Measurements from ENCODE around the gene TECPR2. TPM values are rescaled to one million over a fixed set of nuclear protein-coding genes. Genes with fewer than 3 reads are reported as not detected.

Gene TECPR2
- total RNA-seq, 1 donor from 2014 or later, result 10.9 TPM

DNA sequence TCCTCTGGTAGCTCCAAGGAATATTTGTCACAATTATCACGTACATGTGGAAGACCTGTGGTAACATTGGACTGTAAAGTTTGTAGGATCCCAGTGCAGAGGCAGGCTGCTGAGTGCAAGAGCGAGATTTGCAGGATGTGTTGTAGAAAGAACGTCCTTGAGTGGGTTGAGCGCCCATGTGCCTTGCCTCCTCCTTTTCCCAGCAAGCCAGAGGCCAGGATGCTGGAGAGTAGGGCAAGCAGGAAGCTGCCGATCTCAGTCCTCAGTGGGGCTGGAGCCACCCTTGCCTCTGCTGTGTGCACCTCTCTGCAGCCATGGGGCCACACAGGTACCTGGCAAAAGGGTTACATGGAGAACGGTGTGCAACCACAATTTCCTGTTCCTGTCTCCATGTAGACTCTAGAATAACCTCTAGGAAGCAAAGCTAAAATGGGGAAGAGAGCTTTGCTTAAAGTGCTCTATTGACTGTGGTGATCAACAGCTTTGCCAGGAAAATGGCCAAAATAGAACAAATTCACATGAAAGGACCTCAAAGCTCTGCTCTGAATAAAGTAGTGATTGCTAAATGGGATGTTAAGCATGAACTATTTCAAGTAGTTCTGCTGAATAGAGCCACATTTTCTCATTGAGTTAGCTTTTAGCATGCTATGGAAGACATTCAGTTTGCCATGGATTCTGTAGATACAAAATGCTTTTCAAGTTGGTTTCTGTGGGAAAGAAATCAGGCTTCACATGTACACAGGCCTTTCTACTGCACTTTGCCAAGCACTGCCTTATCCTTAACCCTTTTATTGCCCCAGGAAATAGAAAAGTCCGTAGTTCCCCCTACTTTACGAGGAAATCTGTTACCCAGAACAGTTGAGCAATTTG lies 109.4 kb downstream of the TECPR2 start:
- no peak for ATAC-seq

DNA sequence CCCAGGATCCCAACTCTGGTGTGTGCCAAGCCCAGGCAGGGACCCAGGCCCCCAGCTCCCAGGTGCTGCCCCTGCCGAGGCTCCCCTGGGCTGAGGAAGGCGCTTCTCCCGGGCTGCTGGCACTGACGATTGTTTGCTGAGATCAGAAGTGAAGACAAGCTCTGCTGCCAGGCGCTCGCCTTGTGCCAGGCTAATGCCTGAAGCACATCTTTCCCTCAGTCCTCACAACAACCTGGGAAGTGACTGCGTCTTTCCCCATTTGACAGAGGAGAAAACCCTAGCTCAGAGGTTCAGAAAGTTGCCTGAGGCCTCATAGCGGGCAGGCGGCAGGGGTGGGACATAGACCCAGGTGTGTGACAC lies 110.0 kb downstream of the TECPR2 start:
- peak; percentile 15 for ATAC-seq

DNA sequence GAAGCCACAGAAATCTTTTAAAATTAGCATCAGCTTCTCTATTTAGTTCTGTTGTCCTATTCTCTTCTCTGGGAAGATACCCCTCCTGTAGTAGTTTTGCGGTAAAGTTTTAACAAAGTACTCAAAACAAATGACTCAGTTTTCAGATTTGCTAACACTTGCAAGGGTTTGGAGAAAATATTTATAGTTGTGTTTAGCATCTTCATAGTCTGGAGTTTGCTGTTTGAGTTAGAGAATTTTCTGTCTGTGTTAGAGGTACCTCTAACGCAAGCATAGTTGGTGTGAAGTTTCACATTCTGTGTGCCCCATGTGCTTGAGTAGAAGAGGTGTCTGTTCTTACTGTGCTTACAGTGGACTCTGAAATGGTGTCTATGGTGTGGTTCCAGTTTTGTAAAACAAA lies 110.8 kb downstream of the TECPR2 start:
- ATAC-seq, result no peak

DNA sequence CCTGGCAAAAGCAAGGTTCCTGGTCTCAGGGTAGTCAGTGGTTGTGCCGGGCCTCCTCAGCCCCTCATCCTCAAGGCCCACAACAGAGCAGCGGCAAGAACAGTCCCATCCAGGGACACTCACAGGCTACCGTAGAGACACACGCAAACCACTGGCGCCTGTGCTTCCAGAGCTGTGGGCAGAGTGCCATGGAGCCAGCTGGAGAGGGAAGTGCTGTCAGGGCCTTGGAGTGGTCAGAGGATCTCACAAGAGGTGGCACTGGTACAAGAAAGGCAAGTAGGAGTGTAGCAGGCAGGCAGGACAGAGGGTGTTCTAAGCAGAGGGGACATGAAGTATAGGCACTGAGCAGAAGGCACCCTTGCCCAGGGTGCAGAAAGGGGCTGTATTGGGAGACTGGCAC lies 112.2 kb downstream of the TECPR2 start:
- ATAC-seq, result no peak

DNA sequence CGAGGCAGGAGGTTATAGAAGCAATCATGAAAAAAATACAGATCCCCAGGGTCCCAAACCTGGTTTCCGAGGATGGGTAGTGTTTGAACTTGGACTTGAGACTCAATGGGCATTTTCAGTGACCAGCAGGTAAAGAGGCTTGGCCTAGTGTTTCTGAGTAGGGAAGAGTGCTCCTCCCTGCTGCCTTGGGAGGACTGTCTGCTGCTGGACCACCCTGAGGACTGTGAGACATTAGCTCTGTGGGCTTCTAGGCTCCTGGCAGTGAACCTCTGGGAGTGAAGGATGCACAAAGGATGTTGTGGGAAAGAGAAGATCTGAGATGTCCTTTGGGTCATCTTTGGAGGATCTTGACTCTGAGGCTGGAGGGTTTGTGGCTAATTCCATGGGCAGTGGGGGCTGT lies 116.4 kb downstream of the TECPR2 start:
- no peak for ATAC-seq

DNA sequence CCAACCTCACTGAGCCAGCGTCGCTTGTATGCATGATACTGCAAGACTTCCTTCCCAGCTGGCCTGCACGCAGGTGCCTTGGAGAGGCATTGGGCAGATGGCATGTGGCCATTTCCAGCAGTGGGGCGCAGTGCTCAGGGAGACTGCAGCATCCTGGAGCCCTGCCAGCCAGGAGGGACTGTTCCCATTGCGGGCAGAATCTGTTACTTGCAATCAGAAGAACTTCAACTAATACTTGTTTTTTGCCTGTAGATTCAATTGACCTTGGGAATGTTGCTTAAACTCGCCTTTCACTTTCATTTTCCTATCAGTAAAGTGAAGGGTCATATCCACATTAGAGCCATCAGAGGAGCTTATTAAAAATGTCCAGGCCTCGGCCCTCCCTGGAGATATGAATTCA lies 117.0 kb downstream of the TECPR2 start:
- ATAC-seq, result peak; percentile 28

DNA sequence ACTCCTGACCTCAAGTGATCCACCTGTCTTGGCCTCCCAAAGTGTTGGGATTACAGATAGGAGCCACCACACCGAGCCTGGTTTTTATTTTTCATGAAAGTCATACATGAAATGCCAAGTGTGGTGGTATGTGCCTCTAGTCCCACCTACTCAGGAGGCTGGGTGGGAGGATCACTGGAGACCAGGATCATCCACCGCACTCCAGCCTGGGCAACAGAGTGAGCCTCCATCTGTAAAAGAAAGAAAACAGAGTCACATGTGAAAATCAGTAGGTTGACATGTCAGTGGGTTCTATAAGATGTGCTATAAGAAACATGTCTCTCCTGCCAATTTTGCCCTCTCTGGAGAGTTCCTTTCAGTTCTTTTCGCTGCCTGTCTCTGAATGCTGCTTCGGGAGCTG lies 118.6 kb downstream of the TECPR2 start:
- no peak for ATAC-seq

DNA sequence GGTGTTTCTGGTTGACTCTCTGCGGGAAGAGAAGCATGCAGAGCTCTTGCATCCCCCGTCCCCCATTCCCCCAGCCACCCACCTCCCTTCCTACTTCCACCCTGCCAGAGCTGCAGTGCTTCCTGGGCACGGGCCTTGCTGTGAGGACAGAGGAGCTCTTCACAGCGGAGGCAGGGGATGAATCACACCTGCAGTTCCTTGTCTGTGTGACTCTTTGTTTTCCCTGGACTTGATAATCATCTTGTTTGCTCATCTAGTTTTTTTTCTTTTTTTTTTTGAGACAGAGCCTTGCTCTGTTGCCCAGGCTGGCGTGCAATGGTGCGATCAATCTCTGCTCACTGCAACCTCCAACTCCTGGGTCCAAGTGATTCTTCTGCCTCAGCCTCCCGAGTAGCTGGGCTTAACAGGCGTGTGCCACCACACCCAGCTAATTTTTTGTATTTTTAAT lies 119.1 kb downstream of the TECPR2 start:
- ATAC-seq, result peak; percentile 75

DNA sequence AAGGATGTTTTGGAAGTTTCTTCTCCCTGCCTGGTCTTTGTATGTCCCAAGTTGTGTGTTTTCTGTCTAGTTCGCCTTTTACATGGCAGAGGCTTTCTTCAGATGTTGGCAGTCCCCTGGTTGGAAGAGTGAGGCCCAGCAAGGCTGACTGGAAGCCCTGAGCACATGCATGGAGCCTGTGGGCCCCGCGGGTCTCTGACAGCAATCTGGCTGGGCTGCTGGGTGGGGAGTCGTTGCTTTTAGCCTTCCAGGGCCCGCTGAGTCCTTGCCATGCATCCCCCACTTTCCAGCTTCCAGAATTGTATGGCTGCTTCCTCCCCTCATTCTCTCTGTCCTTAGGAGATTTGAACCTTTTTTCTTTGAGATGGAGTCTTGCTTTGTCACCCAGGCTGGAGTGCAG lies 121.6 kb downstream of the TECPR2 start:
- ATAC-seq, result no peak

DNA sequence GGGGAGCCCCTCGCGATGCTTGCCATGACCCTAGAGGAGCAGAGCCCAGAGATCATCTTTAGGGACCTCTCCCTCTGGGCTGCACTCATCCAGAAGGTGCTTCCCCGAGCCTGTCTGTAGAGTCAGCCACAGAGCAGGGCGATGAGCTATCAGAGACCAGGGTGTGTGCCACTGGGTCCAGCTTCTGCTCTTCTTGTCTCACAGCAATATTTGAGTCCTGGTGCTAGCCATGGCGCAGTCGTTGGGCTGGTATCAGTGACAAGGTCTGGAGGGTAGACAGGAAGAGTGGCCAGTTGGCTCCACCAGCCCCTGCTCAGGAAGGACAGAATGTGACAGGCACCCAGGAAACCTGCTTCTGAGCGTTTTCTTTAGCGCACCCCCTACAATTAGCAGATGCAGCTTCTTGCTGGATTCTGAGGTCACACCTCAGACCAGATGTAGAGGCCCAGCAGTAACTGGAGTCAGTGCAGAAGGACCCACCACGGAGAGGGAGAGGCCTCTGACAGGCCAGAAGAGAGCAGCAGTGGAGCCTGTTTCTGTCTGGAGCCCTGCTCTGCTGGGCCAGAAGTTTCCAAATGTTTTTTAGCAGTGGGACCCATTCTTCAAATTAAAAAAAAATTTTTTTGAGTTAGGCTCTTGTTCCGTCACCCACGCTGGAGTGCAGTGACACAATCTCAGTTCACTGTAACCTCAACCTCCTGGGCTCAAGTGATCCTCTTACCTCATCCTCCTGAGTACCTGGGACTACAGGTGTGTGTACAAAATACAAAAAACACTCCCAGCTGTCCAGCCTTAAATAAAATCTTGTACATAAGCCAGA lies 123.2 kb downstream of the TECPR2 start:
- ATAC-seq, result no peak

DNA sequence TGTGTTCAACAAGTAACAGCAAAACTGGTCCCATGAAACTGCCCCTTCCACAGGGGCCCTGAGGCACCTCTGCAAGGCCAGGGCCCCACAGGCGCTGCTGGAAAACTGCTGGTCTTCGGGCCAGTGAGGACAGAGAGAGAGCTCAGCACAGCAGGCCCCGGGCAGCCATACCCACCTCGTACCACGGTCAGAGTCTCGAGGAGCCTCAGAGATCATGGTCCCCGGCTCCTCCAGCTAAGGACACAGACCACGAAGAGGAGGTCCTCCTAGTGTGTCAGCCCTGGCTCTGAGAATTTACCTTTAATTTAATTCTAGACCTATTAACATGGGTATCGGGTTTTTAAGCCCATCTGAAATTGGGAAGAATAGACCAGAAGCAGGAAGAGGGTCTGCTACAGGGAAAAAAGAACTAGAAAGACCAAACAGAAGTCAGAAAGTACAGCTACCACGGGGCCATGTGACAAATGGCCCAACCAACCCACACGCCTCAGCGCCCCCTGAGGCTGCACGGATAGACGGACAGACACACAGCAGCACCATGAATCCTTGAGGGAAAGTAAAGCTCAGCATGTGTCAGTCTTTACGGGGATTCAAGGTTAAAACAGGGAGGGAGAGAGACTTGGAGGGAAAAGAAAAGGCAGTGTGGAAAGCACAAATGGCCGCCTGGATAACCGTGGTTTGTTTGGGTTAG lies 123.9 kb downstream of the TECPR2 start:
- no peak for ATAC-seq

DNA sequence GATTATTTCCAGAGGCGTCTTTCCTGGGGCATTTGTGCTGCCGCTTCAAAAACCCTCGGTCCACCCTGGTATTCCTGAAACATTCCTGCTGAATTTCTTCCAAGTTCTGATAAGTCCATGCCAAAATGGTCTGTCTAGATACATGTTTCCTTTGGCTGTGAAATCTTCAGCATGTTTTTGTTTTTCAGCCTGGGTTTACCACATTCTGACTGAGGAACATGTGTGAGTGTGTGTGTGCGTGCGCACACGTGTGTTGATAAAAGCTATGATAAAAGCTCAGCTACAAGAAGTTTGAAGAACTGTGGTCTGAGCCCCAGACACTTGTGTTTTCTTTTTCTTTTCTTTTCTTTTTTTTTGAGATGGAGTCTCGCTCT lies 124.5 kb downstream of the TECPR2 start:
- no peak for ATAC-seq

DNA sequence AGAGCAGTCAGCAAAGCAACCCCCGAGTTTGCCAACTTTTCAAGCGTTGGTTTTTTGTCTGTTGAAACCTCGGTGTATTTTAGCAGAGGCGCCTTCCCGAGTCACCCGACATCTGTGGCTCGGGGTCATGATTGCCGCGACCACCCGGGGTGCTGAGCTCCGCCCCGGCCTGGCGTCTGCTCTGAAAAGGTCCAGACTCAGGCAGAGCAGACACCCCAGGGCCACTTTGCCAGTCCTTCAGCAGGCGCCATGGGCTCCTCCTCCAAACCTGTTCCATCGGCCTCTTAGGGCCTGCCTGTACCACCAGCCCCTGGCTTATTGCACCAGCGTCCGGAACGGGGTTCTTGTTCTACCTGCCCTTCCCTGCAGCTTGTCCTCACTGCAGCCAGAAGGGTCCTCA lies 127.7 kb downstream of the TECPR2 start:
- no peak for ATAC-seq

DNA sequence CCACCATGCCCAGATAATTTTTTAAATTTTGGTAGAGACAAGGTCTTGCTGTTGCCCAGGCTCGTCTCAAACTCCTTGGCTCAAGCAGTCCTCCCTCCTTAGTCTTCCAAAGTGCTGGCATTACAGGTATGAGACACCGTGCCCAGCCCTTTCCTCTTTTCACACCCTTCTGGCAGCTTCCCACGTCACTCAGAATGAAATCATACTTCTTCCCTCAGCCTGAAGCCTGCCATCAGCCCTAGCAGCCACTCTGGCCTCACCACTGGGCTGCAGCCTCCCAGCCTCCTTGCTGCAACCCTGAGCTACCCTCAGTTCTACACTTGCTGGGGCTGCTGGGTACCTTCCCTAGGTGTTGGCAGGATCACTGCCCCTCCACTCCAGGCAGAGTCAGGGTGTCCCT lies 128.6 kb downstream of the TECPR2 start:
- ATAC-seq, result peak; percentile 69

DNA sequence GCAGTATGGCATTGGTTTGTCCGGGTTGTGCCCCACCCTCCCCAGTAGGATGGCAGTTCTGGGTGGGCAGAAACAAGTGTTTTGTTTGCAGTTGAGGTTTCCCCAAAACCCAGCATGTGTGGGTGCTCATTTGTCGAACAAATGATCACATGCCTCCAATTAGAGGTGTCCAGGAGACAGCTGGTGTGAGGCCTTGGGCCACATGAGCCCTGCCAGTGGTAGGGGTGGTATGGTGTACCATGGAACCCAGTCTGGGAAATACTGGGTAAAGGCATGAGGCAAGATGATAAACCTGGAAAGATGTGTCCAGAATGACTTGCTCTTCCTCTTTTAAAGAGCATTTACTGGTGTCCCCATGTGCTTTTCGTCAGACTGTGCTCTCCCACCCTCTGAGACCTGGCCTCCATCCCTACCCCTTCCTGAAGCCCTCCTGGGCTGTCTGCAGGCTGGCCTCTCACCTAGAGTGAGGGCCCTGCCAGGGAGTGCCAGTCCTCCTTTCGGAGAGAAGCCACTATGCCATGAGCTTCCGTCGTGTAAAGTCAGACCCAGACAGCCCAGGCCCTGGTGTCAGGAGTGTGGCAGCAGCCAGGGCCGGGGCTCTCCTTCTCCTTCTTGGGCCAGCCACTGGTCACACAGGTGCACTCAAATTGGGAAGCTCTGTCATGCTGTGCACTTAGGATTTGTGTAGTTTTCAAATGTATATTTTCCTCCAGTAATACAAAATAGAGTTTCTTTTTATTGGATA lies 129.2 kb downstream of the TECPR2 start:
- ATAC-seq, result no peak

DNA sequence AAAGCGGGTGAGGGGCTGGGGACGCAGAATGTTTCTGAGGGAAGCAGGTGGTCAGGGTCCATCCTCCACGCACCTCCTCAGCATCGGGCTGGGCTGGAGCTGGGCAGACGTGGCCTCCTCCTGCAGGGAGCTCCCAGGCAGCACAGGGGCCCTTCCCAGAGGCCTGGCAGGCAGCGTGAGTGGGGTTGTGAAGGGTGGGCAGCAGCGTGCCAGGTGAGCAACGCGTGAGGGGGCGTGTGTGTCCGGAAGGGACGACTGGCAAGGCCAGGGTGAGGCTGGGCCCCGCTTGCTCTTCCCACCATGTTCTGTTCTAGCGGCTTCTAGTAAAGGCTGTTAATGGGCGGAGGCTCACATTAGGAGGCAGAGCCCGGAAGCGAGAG lies 129.8 kb downstream of the TECPR2 start:
- ATAC-seq, result no peak

DNA sequence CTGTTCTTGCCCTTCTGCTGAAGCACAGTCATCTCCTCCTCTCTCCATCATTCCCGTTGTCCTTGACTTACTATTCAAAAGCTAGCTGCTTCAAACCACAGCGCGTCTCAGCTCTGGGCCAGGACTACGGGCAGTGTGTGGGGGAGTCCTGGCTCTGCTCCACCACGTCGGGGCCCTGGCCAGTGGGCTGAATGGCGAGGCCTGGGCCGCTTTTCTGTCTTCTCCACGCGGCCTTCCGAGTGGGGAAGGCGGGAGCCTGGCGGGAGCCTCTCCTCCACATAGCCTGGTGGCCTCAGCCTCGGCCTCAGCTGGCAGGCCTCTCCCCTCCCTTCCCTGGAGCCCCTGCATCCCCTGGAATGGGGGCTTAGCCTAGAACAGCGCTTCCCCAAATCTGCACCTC lies 130.4 kb downstream of the TECPR2 start:
- ATAC-seq, result no peak

DNA sequence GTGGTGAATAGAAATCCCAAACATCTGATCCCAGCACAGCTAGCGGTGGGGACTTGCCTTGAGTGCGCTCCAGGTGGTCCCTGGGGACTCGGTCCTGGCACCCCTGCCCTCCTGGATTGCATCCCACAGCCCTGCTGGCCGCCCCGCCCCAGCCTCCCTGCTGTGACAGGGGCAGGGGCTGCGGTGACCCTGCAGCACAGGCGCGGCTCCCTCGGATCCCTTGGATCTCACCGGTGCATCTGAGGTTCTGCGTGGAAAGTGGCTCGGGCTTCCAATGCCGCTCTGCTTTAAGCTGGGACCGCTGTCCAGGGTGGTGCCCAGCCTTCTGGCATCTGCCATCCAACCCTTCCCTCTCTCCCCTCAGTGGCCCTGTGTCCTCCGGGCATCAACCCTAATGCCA lies 130.8 kb downstream of the TECPR2 start:
- ATAC-seq, result no peak

DNA sequence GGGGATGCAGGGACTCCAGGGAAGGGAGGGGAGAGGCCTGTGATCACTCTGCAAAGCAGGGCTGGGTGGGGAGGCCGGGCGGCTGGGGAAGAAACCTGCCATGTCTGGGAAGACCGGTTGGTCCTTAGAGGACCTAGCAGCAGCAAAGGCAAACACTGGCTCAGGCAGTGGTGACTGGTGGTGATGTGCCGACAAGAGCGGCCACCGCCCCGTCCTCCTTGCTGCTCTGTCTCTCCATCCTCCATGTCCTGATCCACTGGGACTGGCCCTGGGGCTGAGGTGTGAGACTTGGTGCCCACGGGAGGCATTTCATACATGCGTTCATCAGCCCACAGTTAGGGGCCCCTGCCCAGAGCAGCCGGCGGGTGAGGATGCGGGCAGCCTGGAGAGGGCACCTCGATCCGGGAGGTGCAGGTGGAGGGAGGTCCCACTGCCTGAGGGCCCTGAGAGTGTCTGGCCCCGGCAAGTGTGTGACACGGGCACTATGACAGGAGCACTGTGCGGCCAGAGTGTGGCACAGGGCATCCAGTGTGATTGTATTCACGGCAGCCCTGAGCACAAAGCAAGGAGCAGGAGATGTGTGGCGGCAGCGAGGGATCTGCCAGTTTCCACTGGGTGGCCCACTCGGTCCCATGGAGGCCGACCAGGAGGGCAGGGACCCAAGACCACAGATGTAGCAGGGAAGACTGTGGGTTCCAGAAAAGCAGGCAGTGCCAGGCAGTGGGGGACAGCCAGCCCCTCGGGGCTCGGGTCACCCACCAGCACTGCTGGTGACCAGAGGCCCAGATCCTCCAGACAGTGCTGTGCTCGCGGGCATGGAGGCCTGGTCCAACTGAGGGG lies 133.0 kb downstream of the TECPR2 start:
- ATAC-seq, result no peak

DNA sequence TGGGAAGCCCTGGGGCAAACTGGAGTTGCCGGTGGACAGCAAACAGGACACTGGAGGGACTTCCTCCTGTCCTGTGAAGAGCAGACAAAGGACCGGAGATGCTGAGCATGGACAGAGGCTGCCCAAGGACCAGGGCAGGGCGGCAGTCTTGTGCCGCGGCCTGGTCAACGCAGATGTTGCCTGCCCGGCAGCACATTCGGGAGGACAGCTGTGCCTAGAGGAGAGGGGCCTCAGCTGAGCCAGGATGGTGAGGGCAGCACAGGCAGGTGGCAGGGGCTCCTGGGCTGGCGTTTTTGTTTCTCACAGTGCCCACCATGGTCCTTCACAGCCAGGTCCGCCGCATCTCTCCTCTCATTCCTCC lies 133.6 kb downstream of the TECPR2 start:
- no peak for ATAC-seq

DNA sequence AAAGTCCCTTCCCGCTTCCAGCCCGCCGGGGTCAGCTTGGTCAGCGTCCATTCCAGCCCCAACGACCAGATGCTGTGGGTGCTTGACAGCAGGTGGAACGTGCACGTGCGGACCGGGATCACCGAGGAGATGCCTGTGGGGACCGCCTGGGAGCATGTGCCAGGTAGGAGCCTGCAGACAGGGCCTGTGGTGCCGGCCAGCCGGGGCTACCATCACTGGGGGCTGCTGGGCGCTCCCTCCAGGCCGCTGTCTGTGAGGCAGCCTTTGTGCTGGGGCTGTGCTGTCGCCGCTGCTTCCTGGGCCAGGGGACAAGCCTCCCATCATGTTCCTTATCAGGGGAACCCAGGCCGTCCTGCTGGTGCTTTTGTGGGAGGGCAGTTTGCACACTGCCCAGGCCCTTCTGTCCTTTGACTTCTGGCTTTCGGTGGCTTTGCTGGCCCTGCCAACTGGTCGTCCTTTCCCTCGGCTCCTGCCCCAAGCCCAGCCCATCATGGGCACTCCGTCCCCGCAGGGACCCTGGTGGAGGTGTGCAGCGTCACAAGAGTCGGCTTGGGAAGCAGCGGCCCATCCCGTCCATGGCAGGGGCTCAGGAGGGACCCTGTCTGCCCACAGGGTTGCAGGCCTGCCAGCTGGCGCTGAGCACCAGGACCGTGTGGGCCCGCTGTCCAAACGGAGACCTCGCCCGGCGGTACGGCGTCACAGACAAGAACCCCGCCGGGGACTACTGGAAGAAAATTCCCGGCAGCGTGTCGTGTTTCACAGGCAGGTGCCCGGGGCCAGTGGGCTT lies 134.4 kb downstream of the TECPR2 start:
- ATAC-seq, result no peak
